ENCODE data around the gene RHCE.

- TF ChIP-seq CTCF (IDR thresholded peaks at IDR 0.05) = no peak
- no peak for TF ChIP-seq ZFX (IDR thresholded peaks at IDR 0.05; ENCODE audit: borderline replicate concordance)
Observed at GRCh38 chr1:25467616-25468015, 47.0 kb upstream of the RHCE start.

Data from 22Rv1 (cell line).